T1000 (cell line): ENCODE data around the gene RMND5B.
"Not testable (repeated sequence)": the region's sequence is repeated elsewhere in the genome, so short reads cannot be mapped to it uniquely, and the experiment has no call there.

ENCODE experiments used
- DNase-seq: peaks from one replicate; lab custom pipeline; 2025; ENCODE audit warnings: mixed read lengths; lab: John Stamatoyannopoulos, UW

Gene RMND5B

DNA sequence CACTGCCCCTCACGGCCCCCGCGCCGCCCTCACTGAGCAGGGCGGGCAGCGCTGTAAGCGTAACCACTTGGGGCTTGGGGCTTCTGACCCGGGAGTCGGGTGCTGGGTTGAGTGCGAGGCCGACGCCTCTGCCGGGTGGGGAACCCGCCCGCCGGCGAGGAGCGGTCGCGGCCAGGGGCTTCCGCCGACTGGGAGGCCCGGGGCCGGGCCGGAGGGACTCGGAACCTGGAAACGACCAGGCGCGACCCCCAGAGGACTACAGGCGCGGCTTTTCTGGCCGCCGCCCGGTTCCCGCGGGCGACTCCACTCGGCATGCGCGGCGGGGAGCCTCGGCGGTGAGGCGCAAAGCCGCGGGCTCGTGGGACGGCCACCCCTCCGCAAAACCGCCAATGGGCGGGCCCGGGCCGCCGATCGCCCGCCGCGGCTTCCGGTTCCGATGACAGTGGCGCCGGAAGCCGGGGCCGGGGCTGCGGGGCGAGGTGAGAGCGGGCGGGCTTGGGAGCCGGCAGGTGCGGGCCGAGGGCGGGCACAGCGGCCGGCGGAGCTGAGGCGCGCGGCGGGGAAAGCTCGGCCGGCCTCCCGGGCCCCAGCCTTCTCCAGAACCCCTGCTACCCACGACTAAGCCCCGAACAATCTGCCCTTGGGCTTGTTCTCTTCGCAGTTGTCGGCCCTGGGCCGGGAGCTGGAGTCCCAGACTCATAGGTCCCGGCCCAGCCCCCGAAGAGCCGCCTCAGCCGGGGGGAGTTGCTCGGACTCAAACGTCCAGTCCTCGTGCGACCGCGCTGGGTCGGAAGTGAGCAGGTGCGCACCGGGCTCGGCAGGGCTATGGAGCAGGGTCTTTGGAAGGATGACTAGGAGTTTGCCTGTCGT is at the start of gene RMND5B:
TSS of gene RMND5B (plus strand) at position 439 of the 870 bp plus-strand sequence. CDS start 7,106 bp downstream, outside the sequence.
- peak; percentile 64 for DNase-seq

- no peak for DNase-seq
These were observed 49.1 kb upstream of the RMND5B start for GRCh38 chr5:178081571-178082243.

DNA sequence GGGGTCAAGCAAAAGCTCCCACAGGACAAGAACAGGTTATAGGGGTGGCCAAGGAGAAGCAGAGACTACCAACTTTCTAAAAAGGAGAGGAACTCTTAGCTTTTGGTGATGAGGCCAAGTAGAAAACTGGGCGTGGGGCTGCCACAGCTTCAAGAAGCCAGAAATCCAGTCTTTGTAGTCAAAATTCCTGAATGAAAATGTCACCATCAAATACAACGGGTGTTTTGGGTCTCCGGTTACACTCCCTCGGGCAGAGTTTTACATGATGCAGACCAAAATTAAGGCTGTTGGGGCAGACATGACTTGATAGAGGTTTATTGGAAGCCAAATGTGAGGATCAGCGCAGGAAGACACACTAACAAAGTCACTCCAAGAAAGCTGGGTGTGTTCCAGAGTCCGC is 46.9 kb upstream of the RMND5B start:
- DNase-seq = no peak

DNA sequence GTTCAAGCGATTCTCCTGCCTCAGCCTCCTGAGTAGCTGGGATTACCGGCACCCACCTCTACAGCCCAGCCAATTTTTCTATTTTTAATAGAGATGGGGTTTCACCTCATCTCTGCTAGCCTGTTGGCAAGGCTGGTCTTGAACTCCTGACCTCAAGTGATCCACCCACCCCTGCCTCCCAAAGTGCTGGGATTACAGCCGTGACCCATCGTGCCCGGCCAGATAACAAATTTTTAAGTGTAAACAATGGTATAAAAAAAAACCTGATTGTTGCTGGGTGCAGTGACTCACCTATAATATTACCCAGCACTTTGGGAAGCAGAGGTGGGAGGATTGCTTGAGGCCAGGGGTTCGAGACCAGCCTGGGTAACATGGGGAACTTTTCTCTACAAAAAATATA is 45.5 kb upstream of the RMND5B start:
- no peak for DNase-seq

DNA sequence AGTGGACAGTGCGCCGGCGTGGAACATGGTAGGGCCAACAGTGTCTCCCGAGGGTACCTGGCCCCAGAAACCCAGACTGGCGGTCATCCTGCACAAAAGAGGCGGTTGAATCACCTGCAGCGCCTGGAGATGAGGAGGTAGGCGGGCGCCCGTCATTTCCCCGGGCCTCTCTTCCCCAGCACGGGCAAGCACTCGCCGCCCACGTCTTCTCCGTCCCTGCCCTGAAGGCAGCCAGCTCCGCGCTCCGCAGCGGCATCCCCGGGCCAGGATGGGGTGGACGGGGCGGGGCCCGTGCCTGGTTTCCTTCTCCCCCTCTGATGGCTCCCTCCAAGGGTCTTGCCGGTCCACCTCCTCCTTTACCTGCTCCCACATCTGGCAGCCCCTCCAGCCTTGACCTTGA is 44.5 kb upstream of the RMND5B start:
- DNase-seq = no peak

DNA sequence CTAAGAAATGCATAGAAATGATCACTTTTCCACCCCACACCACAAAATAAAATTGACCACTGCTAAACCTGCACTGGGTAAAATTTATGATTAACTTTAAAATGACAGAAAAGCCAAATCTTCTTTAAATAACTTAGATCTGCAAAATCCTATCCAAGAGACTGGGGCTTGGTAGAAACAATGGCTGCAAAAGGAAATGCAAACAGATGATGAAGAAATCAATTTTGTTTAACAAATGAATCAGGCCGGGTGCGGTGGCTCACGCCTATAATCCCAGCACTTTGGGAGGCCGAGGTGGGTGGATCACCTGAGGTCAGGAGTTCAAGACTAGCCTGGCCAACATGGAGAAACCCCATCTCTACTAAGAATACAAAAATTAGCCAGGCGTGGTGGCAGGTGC is 43.6 kb upstream of the RMND5B start:
- not testable (repeated sequence) for DNase-seq

DNA sequence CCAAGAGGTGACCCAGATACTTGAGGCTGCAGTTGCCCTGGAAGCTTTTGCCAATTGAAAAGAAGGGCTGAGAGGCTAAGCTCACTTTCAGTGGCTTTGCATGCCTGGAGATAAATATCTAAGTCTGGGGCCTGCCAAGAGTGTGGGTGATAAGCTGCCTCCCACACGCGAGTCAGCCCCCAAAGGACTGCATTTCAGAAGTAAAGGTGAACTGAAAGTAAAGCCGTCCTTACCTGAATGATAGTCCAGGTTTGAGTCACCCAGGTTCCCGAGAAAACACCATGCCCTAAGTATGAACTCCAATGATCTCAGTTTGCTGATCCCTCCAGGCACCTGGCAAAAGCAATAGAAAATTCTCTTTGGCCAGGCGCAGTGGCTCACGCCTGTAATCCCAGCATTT is 40.0 kb upstream of the RMND5B start:
- no peak for DNase-seq

GRCh38 chr5:178093134-178093533 is 37.7 kb upstream of the RMND5B start:
- no peak for DNase-seq

- no peak for DNase-seq
These were observed 36.5 kb upstream of the RMND5B start for GRCh38 chr5:178094345-178094744.

DNA sequence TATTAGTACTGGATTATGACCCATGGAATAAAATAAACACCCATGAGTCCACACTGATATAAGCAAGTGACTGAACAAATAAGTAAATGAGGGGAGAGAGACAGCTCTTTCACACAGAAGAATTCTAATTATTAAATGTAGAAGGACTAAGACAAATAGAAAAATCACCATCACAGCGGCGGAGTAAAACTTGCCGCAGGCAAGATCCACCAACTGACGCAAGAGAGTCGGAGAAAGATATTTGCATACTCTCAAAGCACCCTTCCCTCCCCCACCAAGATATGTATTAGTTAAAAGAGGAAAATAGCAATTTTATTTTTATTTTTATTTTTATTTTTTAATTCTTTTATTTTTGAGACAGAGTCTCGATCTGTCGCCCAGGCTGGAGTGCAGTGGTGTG is 32.1 kb upstream of the RMND5B start:
- DNase-seq = no peak

- no peak for DNase-seq
These were observed 27.2 kb upstream of the RMND5B start for GRCh38 chr5:178103612-178104011.

DNA sequence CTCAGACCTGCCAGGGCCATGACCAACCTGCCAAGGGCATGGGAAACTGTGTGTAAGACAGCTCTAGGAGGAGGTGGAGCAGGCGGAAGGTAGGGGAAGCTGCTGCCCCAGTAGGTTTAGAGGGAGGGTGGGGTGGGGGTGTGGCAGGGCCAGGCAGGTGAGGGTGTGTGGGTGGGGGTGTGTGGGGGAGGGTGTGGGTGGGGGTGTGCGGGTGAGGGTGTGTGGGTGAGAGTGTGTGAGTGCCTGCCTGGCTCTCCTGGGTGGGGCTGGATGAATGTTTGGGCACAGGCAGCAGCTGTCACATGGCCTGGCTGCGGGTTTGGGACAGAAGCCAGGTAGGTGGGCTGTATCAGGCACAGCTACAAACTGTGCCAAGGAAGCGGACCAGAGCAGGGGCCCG is 26.3 kb upstream of the RMND5B start:
- DNase-seq = no peak

GRCh38 chr5:178106086-178106485 is 24.7 kb upstream of the RMND5B start:
- no peak for DNase-seq

GRCh38 chr5:178106556-178107239 is 24.1 kb upstream of the RMND5B start:
- no peak for DNase-seq

DNA sequence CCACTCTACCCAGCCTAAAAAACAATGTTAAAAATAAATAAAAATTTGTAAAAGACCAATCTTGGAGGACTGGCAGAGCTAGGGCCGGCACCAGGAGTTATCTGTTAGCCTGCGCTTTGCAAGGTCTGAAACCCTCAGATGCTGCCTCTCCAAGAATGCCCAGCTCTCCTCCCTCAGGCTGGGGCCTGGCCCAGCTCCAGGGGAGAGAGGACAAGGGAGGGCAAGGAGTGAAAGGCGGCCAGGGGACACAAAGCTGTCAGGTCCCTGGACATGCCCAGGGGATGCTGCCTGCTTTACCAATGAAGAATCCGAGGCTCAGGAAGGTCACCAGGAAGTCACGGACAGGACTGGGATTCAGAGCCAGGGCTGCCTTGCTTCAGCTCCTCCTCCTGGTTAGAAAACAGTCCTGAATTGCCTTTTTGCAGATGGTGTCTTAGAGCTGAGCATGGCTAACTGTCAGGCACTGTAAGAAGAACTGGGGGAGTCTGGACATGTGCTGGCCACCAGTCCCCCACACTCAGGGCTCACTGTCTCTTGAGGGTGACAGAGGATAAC is 23.0 kb upstream of the RMND5B start:
- DNase-seq = no peak

DNA sequence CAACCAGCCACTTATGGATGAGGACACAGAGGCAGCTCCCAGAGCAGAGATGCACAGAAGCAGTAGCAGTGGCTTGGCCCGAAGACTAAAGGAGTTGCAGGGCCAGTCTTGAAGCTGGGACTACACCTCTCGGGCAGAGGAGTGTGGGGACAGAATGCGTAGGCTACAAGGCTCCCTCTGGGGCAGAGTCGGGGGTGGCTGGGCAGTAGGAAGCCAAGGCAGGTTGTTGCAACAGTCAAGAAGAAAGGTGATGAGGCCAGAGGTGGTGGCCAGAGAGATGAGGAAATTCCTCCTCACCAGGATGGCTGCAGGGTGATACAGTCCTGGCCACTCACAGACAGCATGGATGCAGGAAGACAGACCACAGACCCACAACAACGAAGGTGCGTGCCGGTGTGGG is 22.4 kb upstream of the RMND5B start:
- DNase-seq = no peak

GRCh38 chr5:178108966-178109365 is 21.8 kb upstream of the RMND5B start:
- no peak for DNase-seq

- DNase-seq = no peak
These were observed 20.3 kb upstream of the RMND5B start for GRCh38 chr5:178110511-178110910.

GRCh38 chr5:178111925-178112324 is 18.9 kb upstream of the RMND5B start:
- DNase-seq = no peak

DNA sequence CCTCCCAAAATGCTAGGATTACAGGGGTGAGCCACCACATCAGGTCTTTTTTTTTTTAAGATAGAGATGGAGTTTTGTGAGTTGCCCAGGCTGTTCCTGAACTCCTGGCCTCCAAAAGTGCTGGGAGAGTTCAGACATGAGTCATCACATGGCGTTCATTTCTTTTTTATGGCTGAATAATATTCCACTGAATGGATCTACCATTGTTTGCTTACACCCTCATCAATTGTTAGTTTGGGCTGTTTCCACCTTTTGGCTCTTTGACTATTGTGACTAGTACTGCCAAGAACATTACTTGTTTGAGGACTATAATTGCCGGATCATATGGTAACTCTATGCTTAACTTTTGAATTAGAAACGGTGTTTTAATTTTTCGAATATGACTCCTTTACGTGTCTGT is 18.3 kb upstream of the RMND5B start:
- DNase-seq = no peak

- peak; percentile 10 for DNase-seq
These were observed 17.6 kb upstream of the RMND5B start, which contains the start of gene N4BP3 for GRCh38 chr5:178113141-178113787. Gene N4BP3 (plus strand): TSS chr5:178113532. CDS start chr5:178119584, 6,052 bp downstream.

- DNase-seq = no peak
These were observed 16.9 kb upstream of the RMND5B start for GRCh38 chr5:178113841-178114324.
